PC-3 (cell line): Measurements from ENCODE around the gene GCM1. TPM values are rescaled to one million over a fixed set of nuclear protein-coding genes. Genes with fewer than 3 reads are reported as not detected.

ENCODE experiments used
- ATAC-seq: fragments of 200-7000 bp; cut with Tn5 transposase; 2 replicates; pipeline ENCODE4 v1.9.1; 2020; ENCODE audit warnings: mild to moderate bottlenecking, moderate library complexity
- BruUV-seq: library from RNA; stranded (reverse); fragments of 400-500 nt; replicated peaks from 2 replicates; lab custom pipeline; 2021; lab: Mats Ljungman, UMichigan
- CTCF ChIA-PET: fragments of 300-600 bp; sonication (Branson Sonifier 250); formaldehyde crosslinking; loops from one replicate; lab custom pipeline; 2022; ENCODE audit warnings: antibody characterized with exemption; lab: Charles Lee
- POLR2A ChIA-PET: fragments of 300-600 bp; sonication (Branson Sonifier 250); formaldehyde crosslinking; loops from one replicate; lab custom pipeline; 2022; ENCODE audit warnings: antibody characterized with exemption; ENCODE audit not compliant: unreplicated experiment; lab: Charles Lee
- DNase-seq: peaks from one replicate; pipeline ENCODE4 v3.0.0-alpha.2; 2015
- H2AFZ ChIP-seq: fragments of 300-600 bp; sonication (generic); 2 replicates; pipeline ENCODE4 v1.6.0; 2016; ENCODE audit warnings: antibody characterized with exemption, low read length
- H3F3A ChIP-seq: fragments of 300-600 bp; sonication (generic); one replicate; pipeline ENCODE4 v1.6.0; 2017; ENCODE audit warnings: antibody characterized with exemption, low read length, control low read depth, mild to moderate bottlenecking; ENCODE audit not compliant: unreplicated experiment
- H3K27ac ChIP-seq: fragments of 300-600 bp; sonication (generic); 2 replicates; pipeline ENCODE4 v1.5.1; 2016; ENCODE audit warnings: mild to moderate bottlenecking, low read length
- H3K27me3 ChIP-seq: fragments of 300-600 bp; sonication (generic); 2 replicates; pipeline ENCODE4 v1.6.1; 2016; ENCODE audit warnings: low read length, mixed read lengths
- H3K36me3 ChIP-seq: fragments of 300-600 bp; sonication (generic); 2 replicates; pipeline ENCODE4 v1.6.1; 2016; ENCODE audit warnings: low read depth, mixed run types, low read length, mixed read lengths
- H3K4me1 ChIP-seq: fragments of 300-600 bp; sonication (generic); 2 replicates; pipeline ENCODE4 v1.5.1; 2016; ENCODE audit warnings: low read length; ENCODE audit not compliant: insufficient read depth
- H3K4me2 ChIP-seq: fragments of 300-600 bp; sonication (generic); 2 replicates; pipeline ENCODE4 v1.6.0; 2016; ENCODE audit warnings: low read length
- H3K4me3 ChIP-seq: fragments of 300-600 bp; sonication (generic); 2 replicates; pipeline ENCODE4 v1.5.1; 2016; ENCODE audit warnings: mild to moderate bottlenecking, low read length, mixed read lengths
- H3K79me2 ChIP-seq: fragments of 300-600 bp; sonication (generic); 2 replicates; pipeline ENCODE4 v1.6.1; 2017; ENCODE audit warnings: low read length, mixed read lengths
- H3K9ac ChIP-seq: fragments of 300-600 bp; sonication (generic); 2 replicates; pipeline ENCODE4 v1.6.0; 2016; ENCODE audit warnings: mild to moderate bottlenecking, low read length
- H3K9me2 ChIP-seq: fragments of 300-600 bp; sonication (generic); replicated peaks from 2 replicates; pipeline ENCODE4 v1.6.1; 2016; ENCODE audit warnings: mixed run types, low read length, mixed read lengths
- H3K9me3 ChIP-seq: fragments of 300-600 bp; sonication (generic); 2 replicates; pipeline ENCODE4 v1.6.1; 2016; ENCODE audit warnings: low read length, mixed read lengths
- H4K20me1 ChIP-seq: fragments of 300-600 bp; sonication (generic); 2 replicates; pipeline ENCODE4 v1.6.1; 2016; ENCODE audit warnings: low read length, mixed read lengths
- EZH2 ChIP-seq: fragments of 300-600 bp; sonication (generic); IDR thresholded peaks from one replicate; pipeline ENCODE4 v1.6.1; 2017; ENCODE audit warnings: antibody characterized with exemption, mild to moderate bottlenecking, low read length; ENCODE audit not compliant: unreplicated experiment
- EZH2phosphoT487 ChIP-seq: fragments of 300-600 bp; sonication (generic); IDR thresholded peaks from 2 replicates; pipeline ENCODE4 v1.6.1; 2018; ENCODE audit warnings: mild to moderate bottlenecking, antibody characterized with exemption, low read length, borderline replicate concordance
- intact Hi-C: fragments of 100-400 bp; cut with micrococcal nuclease; formaldehyde crosslinking; loops from 2 replicates; pipeline ENCODE4 v1.9.0; 2023
- total RNA-seq: library from RNA; depleted of rRNA; stranded (reverse); fragments of >200 nt; gene quantifications from 2 replicates; pipeline ENCODE4 v1.2.3, GENCODE V29; 2014
- TF ChIP-seq, protein P1 (sequence below): fragments of 300-600 bp; sonication (generic); conservative IDR thresholded peaks from 2 replicates; pipeline ENCODE4 v1.5.1; 2017; ENCODE audit warnings: antibody characterized with exemption, low read depth, mild to moderate bottlenecking, low read length

Gene GCM1
- total RNA-seq, 1 experiment from 2014 or later, result not detected

- TF ChIP-seq, protein P1, sequence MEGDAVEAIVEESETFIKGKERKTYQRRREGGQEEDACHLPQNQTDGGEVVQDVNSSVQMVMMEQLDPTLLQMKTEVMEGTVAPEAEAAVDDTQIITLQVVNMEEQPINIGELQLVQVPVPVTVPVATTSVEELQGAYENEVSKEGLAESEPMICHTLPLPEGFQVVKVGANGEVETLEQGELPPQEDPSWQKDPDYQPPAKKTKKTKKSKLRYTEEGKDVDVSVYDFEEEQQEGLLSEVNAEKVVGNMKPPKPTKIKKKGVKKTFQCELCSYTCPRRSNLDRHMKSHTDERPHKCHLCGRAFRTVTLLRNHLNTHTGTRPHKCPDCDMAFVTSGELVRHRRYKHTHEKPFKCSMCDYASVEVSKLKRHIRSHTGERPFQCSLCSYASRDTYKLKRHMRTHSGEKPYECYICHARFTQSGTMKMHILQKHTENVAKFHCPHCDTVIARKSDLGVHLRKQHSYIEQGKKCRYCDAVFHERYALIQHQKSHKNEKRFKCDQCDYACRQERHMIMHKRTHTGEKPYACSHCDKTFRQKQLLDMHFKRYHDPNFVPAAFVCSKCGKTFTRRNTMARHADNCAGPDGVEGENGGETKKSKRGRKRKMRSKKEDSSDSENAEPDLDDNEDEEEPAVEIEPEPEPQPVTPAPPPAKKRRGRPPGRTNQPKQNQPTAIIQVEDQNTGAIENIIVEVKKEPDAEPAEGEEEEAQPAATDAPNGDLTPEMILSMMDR, result no peak
- no peak for TF ChIP-seq EZH2
- no peak for TF ChIP-seq EZH2phosphoT487
- intact Hi-C loops, result loop anchor here (1.0 to 5.0 kb wide), 4 partner anchors 8 to 435 kb away; partner anchors contain the start of genes ELOVL5 and GCLC
- Histone ChIP-seq H3K9ac (peak overlapping the region; percentile 75), H4K20me1 (no peaks in the 10 kb centered on the region), H3K4me1 (peaks cover 38% of the 10 kb centered on the region), H3K27me3 (no peaks in the 10 kb centered on the region), H3K4me3 (peak overlapping the region; percentile 52; the same call in 1 of the 2 replicates), H3K9me3 (no peaks in the 10 kb centered on the region), H3K36me3 (no peaks in the 10 kb centered on the region), H3K4me2 (peak overlapping the region; percentile 81), H2AFZ (no peak overlapping the region; the same call in 1 of the 2 replicates), H3K79me2 (no peaks in the 10 kb centered on the region), H3K9me2 (no peaks in the 10 kb centered on the region), H3F3A (no peaks in the 10 kb centered on the region), H3K27ac (peak overlapping the region; percentile 96)
- DNase-seq (peak; percentile 97), ATAC-seq (peak; percentile 93)
- no TSS peak for BruUV-seq
- ChIA-PET CTCF (interaction anchor here (0.6 to 1.1 kb wide), 4 partner anchors 8 to 371 kb away, joined by 3 to 9 read pairs (median 6); no protein-coding TSS in a partner anchor), POLR2A (interaction anchor here (0.6 to 0.7 kb wide), 2 partner anchors 79 to 539 kb away, joined by 3 to 4 read pairs; no protein-coding TSS in a partner anchor)
Measured at GRCh38 chr6:53112404-53112803, 36.2 kb downstream of the GCM1 start.

DNA sequence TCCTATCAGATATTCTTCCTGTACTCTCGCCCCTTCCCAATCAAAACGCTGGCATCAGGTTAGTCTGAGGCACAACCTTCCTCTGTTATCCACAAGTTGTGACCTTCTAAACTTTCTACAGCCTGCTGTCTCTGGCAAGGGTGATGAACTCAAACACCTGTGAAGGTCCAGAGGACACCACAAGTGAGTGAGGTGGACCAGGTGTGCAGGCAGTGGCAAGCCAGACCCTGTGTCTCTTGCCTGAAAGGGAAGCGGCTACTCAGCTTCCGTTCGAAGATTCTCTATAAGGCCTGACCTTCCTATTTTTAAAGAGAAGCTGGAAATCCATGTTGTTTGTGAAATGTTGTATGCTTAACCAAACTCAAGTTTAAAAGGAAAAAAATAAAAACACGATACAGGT lies 36.8 kb downstream of the GCM1 start:
- TF ChIP-seq EZH2phosphoT487 (no peak), EZH2 (no peak)
- TF ChIP-seq, protein P1, result no peak
- H3K79me2 ChIP-seq, result no peaks in the 10 kb centered on the region
- peak overlapping the region; percentile 81 for H3K4me2 ChIP-seq
- no peak overlapping the region; the same call in 1 of the 2 replicates for H2AFZ ChIP-seq
- intact Hi-C loops, result loop anchor here (1.0 to 5.0 kb wide), 4 partner anchors 8 to 435 kb away; partner anchors contain the start of genes ELOVL5 and GCLC
- H3K27me3 ChIP-seq, result no peaks in the 10 kb centered on the region
- ChIA-PET POLR2A (interaction anchor here (0.6 kb wide), 1 partner anchor 78 kb away, joined by 4 read pairs; no protein-coding TSS in a partner anchor), CTCF (interaction anchor here (1.1 kb wide), 2 partner anchors 7 to 372 kb away, joined by 3 to 6 read pairs; no protein-coding TSS in a partner anchor)
- BruUV-seq, result no TSS peak
- H3K4me3 ChIP-seq, result peak overlapping the region; percentile 9; the same call in 1 of the 2 replicates
- H3K9me3 ChIP-seq, result no peaks in the 10 kb centered on the region
- H3K9ac ChIP-seq, result peak overlapping the region; percentile 38
- H3F3A ChIP-seq, result no peaks in the 10 kb centered on the region
- peak overlapping the region; percentile 96 for H3K27ac ChIP-seq
- H4K20me1 ChIP-seq, result no peaks in the 10 kb centered on the region
- H3K9me2 ChIP-seq, result no peaks in the 10 kb centered on the region
- ATAC-seq, result no peak
- H3K4me1 ChIP-seq, result peaks cover 43% of the 10 kb centered on the region
- no peaks in the 10 kb centered on the region for H3K36me3 ChIP-seq
- DNase-seq, result no peak

DNA sequence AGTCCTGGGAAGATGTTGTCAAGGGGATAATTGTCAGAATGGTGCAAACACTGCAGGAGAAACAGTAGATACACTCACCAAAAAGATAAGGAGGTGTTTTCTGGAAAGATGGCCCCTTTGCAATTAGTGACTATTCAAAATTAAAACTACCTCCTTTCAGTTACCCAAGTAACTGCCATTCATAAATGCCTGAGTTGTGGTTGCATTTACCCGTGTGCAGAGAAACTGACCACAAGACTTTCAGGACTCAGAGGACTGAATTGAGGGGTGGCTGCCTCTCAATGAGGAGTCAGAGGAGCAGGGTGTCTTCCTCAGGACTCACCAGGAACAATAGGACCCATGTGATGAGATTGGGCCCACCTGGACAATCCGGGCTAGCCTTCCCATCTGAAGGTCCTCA lies 39.0 kb downstream of the GCM1 start:
- Histone ChIP-seq H3K4me3 (no peak overlapping the region), H3K4me1 (peaks cover 44% of the 10 kb centered on the region), H3K27ac (no peak overlapping the region), H2AFZ (no peak overlapping the region), H3K27me3 (no peaks in the 10 kb centered on the region), H3K36me3 (no peaks in the 10 kb centered on the region), H3K9me2 (no peaks in the 10 kb centered on the region), H4K20me1 (no peaks in the 10 kb centered on the region), H3K4me2 (no peak overlapping the region), H3F3A (no peaks in the 10 kb centered on the region), H3K9ac (no peak overlapping the region), H3K9me3 (no peaks in the 10 kb centered on the region), H3K79me2 (no peaks in the 10 kb centered on the region)
- BruUV-seq, result no TSS peak
- DNase-seq (no peak), ATAC-seq (no peak)
- TF ChIP-seq EZH2, result no peak
- TF ChIP-seq, protein P1, result no peak
- POLR2A ChIA-PET, result no interaction called here
- CTCF ChIA-PET, result no interaction called here
- intact Hi-C loops, result loop anchor here (5.0 kb wide), 1 partner anchor 438 kb away; the partner anchor contains the start of gene GCLC
